MCF 10A (cell line): Measurements from ENCODE around the gene ZBTB47. TPM values are rescaled to one million over a fixed set of nuclear protein-coding genes. Genes with fewer than 3 reads are reported as not detected.

Experiments used
- BruUV-seq: library from RNA; stranded (reverse); fragments of 400-500 nt; replicated peaks from 2 replicates; lab custom pipeline; 2021; lab: Mats Ljungman, UMichigan
- CTCF ChIA-PET: fragments of 300-600 bp; sonication (Branson Sonifier 250); formaldehyde crosslinking; extraction: SDS; loops from one replicate; lab custom pipeline; 2021; ENCODE audit warnings: antibody characterized with exemption, inconsistent platforms; lab: Yijun Ruan, JAX
- POLR2A ChIA-PET: fragments of 300-600, 350-650 bp; sonication (Branson Sonifier 250); formaldehyde crosslinking; extraction: SDS; loops from one replicate; lab custom pipeline; 2020; ENCODE audit warnings: antibody characterized with exemption, inconsistent platforms; lab: Yijun Ruan, JAX
- DNase-seq: peaks from one replicate; pipeline ENCODE4 v3.0.0-alpha.2; 2018; ENCODE audit not compliant: unreplicated experiment
- H3K27ac Mint-ChIP-seq: one replicate; pipeline ENCODE4 v1.8.0; 2022; ENCODE audit warnings: mild to moderate bottlenecking, low read depth, mixed read lengths; ENCODE audit not compliant: unreplicated experiment
- H3K27me3 Mint-ChIP-seq: one replicate; pipeline ENCODE4 v1.8.0; 2022; ENCODE audit warnings: mixed read lengths; ENCODE audit not compliant: insufficient read depth, unreplicated experiment
- H3K36me3 Mint-ChIP-seq: one replicate; pipeline ENCODE4 v1.8.0; 2022; ENCODE audit warnings: mild to moderate bottlenecking, moderate library complexity, mixed read lengths; ENCODE audit not compliant: insufficient read depth, unreplicated experiment
- H3K4me1 Mint-ChIP-seq: one replicate; pipeline ENCODE4 v1.8.0; 2022; ENCODE audit warnings: mixed read lengths; ENCODE audit not compliant: insufficient read depth, unreplicated experiment
- H3K4me3 Mint-ChIP-seq: one replicate; pipeline ENCODE4 v1.8.0; 2022; ENCODE audit warnings: mild to moderate bottlenecking, moderate library complexity, mixed read lengths; ENCODE audit not compliant: unreplicated experiment
- H3K9me3 Mint-ChIP-seq: one replicate; pipeline ENCODE4 v1.8.0; 2022; ENCODE audit warnings: mixed read lengths; ENCODE audit not compliant: unreplicated experiment
- CTCF ChIP-seq: fragments of 200-600 bp; IDR thresholded peaks from one replicate; pipeline ENCODE4 v1.8.0; 2022; ENCODE audit warnings: antibody characterized with exemption, mild to moderate bottlenecking; ENCODE audit not compliant: unreplicated experiment
- intact Hi-C: fragments of 100-400 bp; cut with micrococcal nuclease; formaldehyde crosslinking; loops from 2 replicates; pipeline ENCODE4 v1.14.1; 2022
- total RNA-seq: library from RNA; stranded (reverse); gene quantifications from 2 replicates; pipeline ENCODE4 v1.2.3, GENCODE V29; 2022

Gene ZBTB47
- total RNA-seq, 1 experiment from 2014 or later, result 10.9 TPM

GRCh38 chr3:42704136-42704841 lies 50.8 kb downstream of the ZBTB47 start:
- TF ChIP-seq CTCF, result no peak
- no peaks in the 10 kb centered on the region for H3K9me3 Mint-ChIP-seq
- ChIA-PET CTCF (interaction anchor here (1.0 kb wide), 1 partner anchor 11 kb away, joined by 3 read pairs; no protein-coding TSS in a partner anchor), POLR2A (no interaction called here)
- intact Hi-C loops, result no loop called here
- peaks cover 8% of the 10 kb centered on the region for H3K4me1 Mint-ChIP-seq
- BruUV-seq, result no TSS peak
- no peak for DNase-seq
- H3K4me3 Mint-ChIP-seq, result no peak overlapping the region
- H3K36me3 Mint-ChIP-seq, result no peaks in the 10 kb centered on the region
- H3K27me3 Mint-ChIP-seq, result no peaks in the 10 kb centered on the region
- H3K27ac Mint-ChIP-seq, result no peak overlapping the region

- DNase-seq, result no peak
- POLR2A ChIA-PET, result no interaction called here
- no TSS peak for BruUV-seq
- Mint-ChIP-seq H3K4me1 (peaks cover 8% of the 10 kb centered on the region), H3K27me3 (no peaks in the 10 kb centered on the region), H3K36me3 (no peaks in the 10 kb centered on the region), H3K9me3 (no peaks in the 10 kb centered on the region), H3K4me3 (no peak overlapping the region), H3K27ac (no peak overlapping the region)
- intact Hi-C loops, result no loop called here
- CTCF ChIA-PET, result interaction anchor here (1.0 to 1.2 kb wide), 2 partner anchors 12 to 45 kb away, joined by 3 read pairs; no protein-coding TSS in a partner anchor
- TF ChIP-seq CTCF, result no peak
These were observed 51.7 kb downstream of the ZBTB47 start for GRCh38 chr3:42705058-42705767.

- no peak for TF ChIP-seq CTCF
- POLR2A ChIA-PET, result interaction anchor here (0.6 kb wide), 1 partner anchor 37 kb away, joined by 3 read pairs; no protein-coding TSS in a partner anchor
- DNase-seq, result no peak
- no peaks in the 10 kb centered on the region for H3K27me3 Mint-ChIP-seq
- H3K36me3 Mint-ChIP-seq, result no peaks in the 10 kb centered on the region
- intact Hi-C loops, result no loop called here
- no peak overlapping the region for H3K4me3 Mint-ChIP-seq
- peaks cover 8% of the 10 kb centered on the region for H3K4me1 Mint-ChIP-seq
- H3K27ac Mint-ChIP-seq, result no peak overlapping the region
- CTCF ChIA-PET, result interaction anchor here (1.2 kb wide), 1 partner anchor 44 kb away, joined by 3 read pairs; no protein-coding TSS in a partner anchor
- no peaks in the 10 kb centered on the region for H3K9me3 Mint-ChIP-seq
- no TSS peak for BruUV-seq
These were observed 52.6 kb downstream of the ZBTB47 start for GRCh38 chr3:42705962-42706585.
